ENCODE data around the gene RPL18A.

Gene RPL18A

GRCh38 chr19:17909003-17909732 lies 49.5 kb downstream of the RPL18A start:
- no peak for DNase-seq (ENCODE audit: low read depth in 2 of 2)

GRCh38 chr19:17910791-17911360 lies 51.2 kb downstream of the RPL18A start:
- DNase-seq (ENCODE audit: low read depth in 2 of 2) = no peak

All from stimulated activated CD4-positive, alpha-beta T cell treated with anti-CD3 and anti-CD28 coated beads, Interleukin-1b, Interleukin-23, amount 100 ng/mL, for 4 hours (primary cell).